ENCODE measurements around the gene FRMPD4. TPM values are rescaled to one million over a fixed set of nuclear protein-coding genes. Genes with fewer than 3 reads are reported as not detected.

FRMPD4 gene
- total RNA-seq, 4 donors from 2014 or later, result not detected

DNA sequence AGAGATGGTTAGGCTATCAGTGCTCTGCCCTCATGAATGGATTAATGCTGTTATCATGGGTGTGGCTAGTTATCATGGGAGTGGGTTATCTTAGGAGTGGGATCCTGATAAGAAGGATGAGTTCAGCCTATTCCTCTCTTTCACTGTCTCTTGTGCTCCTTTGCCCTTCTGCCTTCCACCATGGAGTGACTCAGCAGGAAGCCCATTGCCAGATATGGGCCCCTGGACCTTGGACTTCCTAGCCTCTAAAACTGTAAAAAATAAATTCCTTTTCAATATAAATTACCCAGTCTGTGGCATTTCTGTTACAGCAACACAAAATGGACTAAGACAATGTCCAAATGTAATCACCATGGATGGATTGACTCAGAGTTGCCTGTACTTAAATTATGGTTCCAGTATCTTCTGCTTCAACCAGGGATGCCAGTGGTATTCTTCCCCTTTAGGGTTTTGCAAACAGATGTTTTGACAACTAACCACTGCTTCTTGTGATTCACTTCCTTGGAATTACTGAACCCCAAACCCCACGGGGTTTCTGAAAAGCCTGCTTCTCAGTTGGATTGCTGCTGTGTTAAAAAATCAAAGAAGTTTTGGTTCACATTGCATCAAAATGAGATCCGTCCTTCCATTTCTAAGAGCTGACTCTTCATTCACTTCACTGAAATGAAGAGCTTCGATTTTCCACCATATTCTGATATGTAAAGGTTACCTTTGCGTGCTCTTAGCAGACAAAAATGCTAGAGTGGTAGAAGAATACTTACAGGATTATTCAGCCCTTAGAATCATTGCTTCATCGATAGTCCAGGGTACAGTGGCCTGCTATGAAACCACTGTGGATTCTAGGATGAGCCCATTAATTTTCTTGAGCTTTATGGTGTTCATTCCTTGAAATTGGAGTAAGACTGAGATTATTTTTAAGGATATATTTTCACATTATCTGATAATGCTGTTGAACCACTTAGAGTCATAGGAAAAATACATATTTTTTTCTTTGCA lies 107.7 kb downstream of the FRMPD4 start:
- Histone ChIP-seq H3K27me3 (no peaks in the 10 kb centered on the region), H3K9me3 (no peaks in the 10 kb centered on the region), H3K4me1 (no peaks in the 10 kb centered on the region), H3K27ac (no peak overlapping the region), H3K4me3 (replicated peaks in 1 of 3) (no peak overlapping the region), H3K36me3 (no peaks in the 10 kb centered on the region)
- intact Hi-C loops (cut with DNase I), result no loop called here
- 83 to 94% methylated on average over 5 of the region's 5 CpGs for whole genome bisulfite sequencing, 2 donors
- no peak for DNase-seq
- TF ChIP-seq, protein P1, sequence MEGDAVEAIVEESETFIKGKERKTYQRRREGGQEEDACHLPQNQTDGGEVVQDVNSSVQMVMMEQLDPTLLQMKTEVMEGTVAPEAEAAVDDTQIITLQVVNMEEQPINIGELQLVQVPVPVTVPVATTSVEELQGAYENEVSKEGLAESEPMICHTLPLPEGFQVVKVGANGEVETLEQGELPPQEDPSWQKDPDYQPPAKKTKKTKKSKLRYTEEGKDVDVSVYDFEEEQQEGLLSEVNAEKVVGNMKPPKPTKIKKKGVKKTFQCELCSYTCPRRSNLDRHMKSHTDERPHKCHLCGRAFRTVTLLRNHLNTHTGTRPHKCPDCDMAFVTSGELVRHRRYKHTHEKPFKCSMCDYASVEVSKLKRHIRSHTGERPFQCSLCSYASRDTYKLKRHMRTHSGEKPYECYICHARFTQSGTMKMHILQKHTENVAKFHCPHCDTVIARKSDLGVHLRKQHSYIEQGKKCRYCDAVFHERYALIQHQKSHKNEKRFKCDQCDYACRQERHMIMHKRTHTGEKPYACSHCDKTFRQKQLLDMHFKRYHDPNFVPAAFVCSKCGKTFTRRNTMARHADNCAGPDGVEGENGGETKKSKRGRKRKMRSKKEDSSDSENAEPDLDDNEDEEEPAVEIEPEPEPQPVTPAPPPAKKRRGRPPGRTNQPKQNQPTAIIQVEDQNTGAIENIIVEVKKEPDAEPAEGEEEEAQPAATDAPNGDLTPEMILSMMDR (IDR thresholded peaks at IDR 0.05), result no peak
- TF ChIP-seq POLR2A (IDR thresholded peaks at IDR 0.05), result no peak

DNA sequence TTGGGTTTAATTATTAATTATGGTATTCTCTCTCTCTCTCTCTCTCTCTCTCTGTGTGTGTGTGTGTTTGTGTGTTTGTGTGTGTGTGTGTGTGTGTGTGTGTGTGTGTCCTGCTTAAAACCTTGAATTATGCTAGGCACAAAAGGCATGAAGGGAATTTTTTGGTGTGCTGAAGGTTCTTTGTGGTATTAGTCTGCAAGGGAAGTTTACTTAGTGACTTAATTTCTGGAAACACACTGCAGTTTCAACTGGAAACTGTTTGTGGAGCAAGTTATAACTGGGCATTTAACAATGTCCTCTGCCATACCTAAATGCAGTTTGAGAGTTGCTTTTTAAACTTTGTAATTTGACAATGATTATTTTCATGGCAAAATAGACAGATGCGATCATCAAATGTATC lies 111.7 kb downstream of the FRMPD4 start:
- DNase-seq, result no peak
- Histone ChIP-seq H3K9me3 (no peaks in the 10 kb centered on the region), H3K4me1 (no peaks in the 10 kb centered on the region), H3K36me3 (no peaks in the 10 kb centered on the region), H3K4me3 (replicated peaks in 1 of 3) (no peak overlapping the region), H3K27ac (no peak overlapping the region), H3K27me3 (no peaks in the 10 kb centered on the region)
- intact Hi-C loops (cut with DNase I), result no loop called here
- TF ChIP-seq POLR2A (IDR thresholded peaks at IDR 0.05), result no peak
- TF ChIP-seq, protein P1 (IDR thresholded peaks at IDR 0.05), result no peak
- WGBS, 2 donors, result 95 to 96% methylated on average over 1 of the region's 1 CpG

DNA sequence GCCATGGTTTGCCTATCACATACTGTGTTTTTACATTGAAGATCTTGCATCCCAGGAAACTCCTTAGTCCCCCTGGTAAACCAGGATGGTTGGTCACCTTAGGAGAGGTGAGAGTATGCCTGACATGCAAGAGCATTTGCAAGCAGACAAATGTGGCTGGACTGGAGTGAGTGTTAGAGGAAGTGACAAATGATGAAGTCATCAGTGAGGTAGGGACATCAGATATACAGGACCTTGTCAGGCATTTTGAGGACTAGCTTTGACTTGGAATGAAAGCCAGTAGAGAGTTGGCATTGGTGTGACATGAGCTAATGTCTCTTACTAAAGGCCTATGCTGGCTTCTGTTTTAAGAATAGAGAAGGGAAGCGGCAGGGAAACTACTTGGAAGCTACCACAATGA lies 124.9 kb downstream of the FRMPD4 start:
- intact Hi-C loops (cut with DNase I), result no loop called here
- TF ChIP-seq POLR2A (IDR thresholded peaks at IDR 0.05), result no peak
- TF ChIP-seq, protein P1 (IDR thresholded peaks at IDR 0.05), result no peak
- Histone ChIP-seq H3K27me3 (no peaks in the 10 kb centered on the region), H3K4me1 (no peaks in the 10 kb centered on the region), H3K36me3 (no peaks in the 10 kb centered on the region), H3K4me3 (replicated peaks in 1 of 3) (no peak overlapping the region), H3K27ac (no peak overlapping the region), H3K9me3 (no peaks in the 10 kb centered on the region)
- WGBS, 2 donors, result 100% methylated on average over 1 of the region's 1 CpG
- DNase-seq, result no peak

DNA sequence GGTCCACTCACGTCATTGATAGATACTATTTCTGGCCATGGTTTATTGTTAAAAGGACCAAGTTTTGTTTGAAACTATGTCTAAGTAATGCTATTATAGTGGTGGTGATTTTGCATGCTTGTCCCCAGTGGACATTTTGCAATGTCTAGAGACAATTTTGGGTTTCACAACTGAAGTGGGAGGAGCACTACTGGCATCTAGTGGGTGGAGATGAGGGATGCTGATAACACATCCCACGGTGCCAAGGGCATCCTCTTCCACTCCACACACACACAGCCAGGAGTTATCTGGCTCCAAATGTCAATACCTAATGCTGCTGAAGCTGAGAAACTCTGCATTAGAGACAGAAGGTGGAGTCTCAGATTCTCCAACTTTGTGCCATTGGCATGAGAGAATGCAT lies 131.2 kb downstream of the FRMPD4 start:
- intact Hi-C loops (cut with DNase I), result no loop called here
- Histone ChIP-seq H3K4me1 (no peaks in the 10 kb centered on the region), H3K27ac (no peak overlapping the region), H3K4me3 (replicated peaks in 1 of 3) (no peak overlapping the region), H3K36me3 (no peaks in the 10 kb centered on the region), H3K9me3 (no peaks in the 10 kb centered on the region), H3K27me3 (no peaks in the 10 kb centered on the region)
- no peak for DNase-seq
- WGBS, 2 donors, result 66 to 69% methylated on average over 2 of the region's 2 CpGs
- no peak for TF ChIP-seq POLR2A (IDR thresholded peaks at IDR 0.05)
- TF ChIP-seq, protein P1 (IDR thresholded peaks at IDR 0.05), result no peak

DNA sequence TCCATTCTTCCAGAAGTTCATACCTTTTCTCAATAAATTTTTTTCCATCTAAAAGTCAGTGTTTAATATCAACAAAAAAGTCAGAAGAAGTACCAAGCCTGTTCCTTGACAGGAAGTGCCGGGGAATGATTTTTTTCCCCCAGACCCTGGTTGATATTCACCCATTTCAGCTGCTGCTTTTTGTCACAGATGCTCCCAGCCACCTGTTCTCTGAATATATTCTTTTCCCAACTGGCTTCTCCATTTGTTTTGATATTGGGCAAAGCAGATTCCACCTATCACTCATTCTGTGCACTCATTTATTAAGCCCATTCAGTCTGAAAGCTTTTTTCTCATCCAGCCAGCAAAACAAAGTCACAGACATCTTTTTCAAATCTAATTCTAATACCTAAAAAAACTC lies 139.9 kb downstream of the FRMPD4 start:
- WGBS, 2 donors, result 95 to 100% methylated on average over 1 of the region's 1 CpG
- DNase-seq, result no peak

More for the DNA sequence above, 139.9 kb downstream of the FRMPD4 start:
- no peaks in the 10 kb centered on the region for H3K4me1 ChIP-seq
- H3K27me3 ChIP-seq, result no peaks in the 10 kb centered on the region
- H3K27ac ChIP-seq, result no peak overlapping the region
- no peak overlapping the region for H3K4me3 ChIP-seq (replicated peaks in 1 of 3)
- intact Hi-C loops (cut with DNase I), result no loop called here
- no peaks in the 10 kb centered on the region for H3K36me3 ChIP-seq
- no peak for TF ChIP-seq POLR2A (IDR thresholded peaks at IDR 0.05)
- TF ChIP-seq, protein P1 (IDR thresholded peaks at IDR 0.05), result no peak
- no peaks in the 10 kb centered on the region for H3K9me3 ChIP-seq
